Colonic mucosa (tissue), 4 donors: ENCODE results near the gene HDHD2. TPM values are rescaled to one million over a fixed set of nuclear protein-coding genes. Genes with fewer than 3 reads are reported as not detected.

ENCODE experiments used
- DNase-seq: peaks from one replicate; pipeline ENCODE4 v3.0.0-alpha.2; 2020
- H3K27ac ChIP-seq: fragments of 200-600 bp; one replicate; pipeline ENCODE4 v1.8.0; 2021
- H3K27me3 ChIP-seq: fragments of 200-600 bp; one replicate; pipeline ENCODE4 v1.8.0; 2021
- H3K36me3 ChIP-seq: fragments of 200-600 bp; one replicate; pipeline ENCODE4 v1.8.0; 2021
- H3K4me1 ChIP-seq: fragments of 200-600 bp; one replicate; pipeline ENCODE4 v1.8.0; 2021; ENCODE audit warnings: mild to moderate bottlenecking
- H3K4me3 ChIP-seq: fragments of 200-600 bp; one replicate; pipeline ENCODE4 v1.8.0; 2021
- H3K9ac ChIP-seq, 2 donors: one replicate each; pipeline ENCODE4 v1.7.0; 2013; ENCODE audit warnings: control low read depth in 2 of 2, low read depth in 2 of 2, low read length in 2 of 2
- H3K9me3 ChIP-seq: fragments of 200-600 bp; one replicate; pipeline ENCODE4 v1.8.0; 2021
- CTCF ChIP-seq: fragments of 200-600 bp; IDR thresholded peaks from one replicate; pipeline ENCODE4 v1.8.0; 2022; ENCODE audit warnings: antibody characterized with exemption, mild to moderate bottlenecking
- intact Hi-C: fragments of 100-400 bp; cut with DNase I; formaldehyde crosslinking; loops from one replicate; pipeline ENCODE4 v1.14.1; 2022
- total RNA-seq, 2 donors: library from RNA; stranded (reverse); fragmentation: NEBNext Ultra II Directional in 1 of 2; extraction: Animal tissue kit (Norgen Biotek cat#: 25700) in 1 of 2; gene quantifications; one replicate each; pipeline ENCODE4 v1.2.1, GENCODE V29; 2021
- donor health status: healthy.
- donor health status: DM: no; HTN: no; CAD: no.
- donor health status: DM: no; HTN: no; CAD: no.

HDHD2 gene
- total RNA-seq, 2 donors from 2014 or later: 24.5 to 33.4 TPM

GRCh38 chr18:47113796-47114540 lies 36.3 kb downstream of the HDHD2 start:
- DNase-seq: no peak
- H3K9me3 ChIP-seq: no peaks in the 10 kb centered on the region
- no peak overlapping the region for H3K27ac ChIP-seq
- intact Hi-C loops: no loop called here
- no peaks in the 10 kb centered on the region for H3K36me3 ChIP-seq
- no peaks in the 10 kb centered on the region for H3K27me3 ChIP-seq
- no peak for TF ChIP-seq CTCF
- no peak overlapping the region for H3K9ac ChIP-seq
- H3K4me1 ChIP-seq: no peaks in the 10 kb centered on the region
- H3K4me3 ChIP-seq: no peak overlapping the region

- Histone ChIP-seq H3K9me3 (no peaks in the 10 kb centered on the region), H3K27me3 (no peaks in the 10 kb centered on the region), H3K9ac (no peak overlapping the region), H3K4me3 (no peak overlapping the region), H3K4me1 (no peaks in the 10 kb centered on the region), H3K27ac (no peak overlapping the region), H3K36me3 (no peaks in the 10 kb centered on the region)
- intact Hi-C loops: no loop called here
- no peak for DNase-seq
- TF ChIP-seq CTCF: no peak
Observed at GRCh38 chr18:47110492-47111274, 39.6 kb downstream of the HDHD2 start.

GRCh38 chr18:47109720-47110119 lies 40.6 kb downstream of the HDHD2 start:
- no peaks in the 10 kb centered on the region for H3K4me1 ChIP-seq
- no peaks in the 10 kb centered on the region for H3K9me3 ChIP-seq
- H3K36me3 ChIP-seq: no peaks in the 10 kb centered on the region
- H3K27me3 ChIP-seq: no peaks in the 10 kb centered on the region
- H3K4me3 ChIP-seq: no peak overlapping the region
- no peak for DNase-seq
- H3K9ac ChIP-seq: no peak overlapping the region
- intact Hi-C loops: loop anchor here (10.0 kb wide), 1 partner anchor 175 kb away; no protein-coding TSS in a partner anchor
- H3K27ac ChIP-seq: no peak overlapping the region
- no peak for TF ChIP-seq CTCF

- no peak for TF ChIP-seq CTCF
- Histone ChIP-seq H3K9ac (no peak overlapping the region), H3K27me3 (no peaks in the 10 kb centered on the region), H3K27ac (no peak overlapping the region), H3K36me3 (no peaks in the 10 kb centered on the region), H3K4me3 (no peak overlapping the region), H3K4me1 (no peaks in the 10 kb centered on the region), H3K9me3 (no peaks in the 10 kb centered on the region)
- DNase-seq: no peak
- intact Hi-C loops: loop anchor here (10.0 kb wide), 1 partner anchor 176 kb away; no protein-coding TSS in a partner anchor
Observed at GRCh38 chr18:47108998-47109405, 41.3 kb downstream of the HDHD2 start.

GRCh38 chr18:47108373-47108772 lies 41.9 kb downstream of the HDHD2 start:
- Histone ChIP-seq H3K27ac (no peak overlapping the region), H3K9me3 (no peaks in the 10 kb centered on the region), H3K4me1 (no peaks in the 10 kb centered on the region), H3K36me3 (no peaks in the 10 kb centered on the region), H3K27me3 (no peaks in the 10 kb centered on the region), H3K4me3 (no peak overlapping the region), H3K9ac (no peak overlapping the region)
- no peak for TF ChIP-seq CTCF
- intact Hi-C loops: loop anchor here (10.0 kb wide), 1 partner anchor 176 kb away; no protein-coding TSS in a partner anchor
- no peak for DNase-seq
